DMS153 treated with DMSO at 0.1 percent for 48 hours (cell line): ENCODE results near the gene SNX32.
A peak's percentile ranks its signal among the peaks of the same experiment; 100 is the strongest.
"Not testable (repeated sequence)": the region's sequence is repeated elsewhere in the genome, so short reads cannot be mapped to it uniquely, and the experiment has no call there.

ENCODE experiments used
- DNase-seq: peaks from one replicate; lab custom pipeline; 2025; ENCODE audit not compliant: unreplicated experiment; lab: John Stamatoyannopoulos, UW

SNX32 gene

GRCh38 chr11:65883058-65883761 is 49.4 kb downstream of the SNX32 start:
- no peak for DNase-seq

GRCh38 chr11:65883786-65884715 is 50.3 kb downstream of the SNX32 start:
- DNase-seq: no peak

- DNase-seq: peak; percentile 49
Observed at GRCh38 chr11:65884716-65885092, 50.9 kb downstream of the SNX32 start.

GRCh38 chr11:65885231-65885630 is 51.5 kb downstream of the SNX32 start:
- DNase-seq: no peak

GRCh38 chr11:65885808-65886536 is 52.2 kb downstream of the SNX32 start:
- no peak for DNase-seq

GRCh38 chr11:65886826-65887722 is 53.3 kb downstream of the SNX32 start:
- no peak for DNase-seq

GRCh38 chr11:65887723-65888162 is 54.0 kb downstream of the SNX32 start:
- DNase-seq: no peak

- DNase-seq: peak; percentile 88
Observed at GRCh38 chr11:65888163-65888814, 54.5 kb downstream of the SNX32 start, which contains the start of gene FIBP. Gene FIBP, minus strand, starts transcription at chr11:65888471. Its CDS starts 53 bp downstream, at chr11:65888418.

GRCh38 chr11:65890324-65891218 is 56.8 kb downstream of the SNX32 start, which contains the start of gene CCDC85B:
Gene CCDC85B, plus strand, starts transcription at chr11:65890673. Its CDS starts 111 bp downstream, at chr11:65890784.
- peak; percentile 88 for DNase-seq

- no peak for DNase-seq
Observed at GRCh38 chr11:65891219-65892136, 57.7 kb downstream of the SNX32 start.

- not testable (repeated sequence) for DNase-seq
Observed at GRCh38 chr11:65892137-65892540, 58.4 kb downstream of the SNX32 start.

GRCh38 chr11:65892661-65893317 is 59.0 kb downstream of the SNX32 start:
- no peak for DNase-seq

- no peak for DNase-seq
Observed at GRCh38 chr11:65894034-65894591, 60.4 kb downstream of the SNX32 start.

GRCh38 chr11:65895482-65895981 is 61.8 kb downstream of the SNX32 start:
- no peak for DNase-seq

GRCh38 chr11:65896034-65896999 is 62.6 kb downstream of the SNX32 start:
- DNase-seq: no peak
